Measurements from ENCODE around the gene CDC14B.
"Not testable (repeated sequence)": the region's sequence is repeated elsewhere in the genome, so short reads cannot be mapped to it uniquely, and the experiment has no call there.

CDC14B gene

GRCh38 chr9:96620181-96620514, 505 bp upstream of the CDC14B start:
- Histone ChIP-seq H3K4me3 (ENCODE audit: low read depth, low read length) (peak overlapping the region; percentile 56), H3K4me1 (ENCODE audit: control insufficient read depth, insufficient read depth, low read length) (peaks cover 12% of the 10 kb centered on the region), H3K9me3 (ENCODE audit: control insufficient read depth, insufficient read depth, low read length) (no peaks in the 10 kb centered on the region), H3K9ac (ENCODE audit: low read depth, low read length) (no peak overlapping the region), H3K36me3 (ENCODE audit: control insufficient read depth, insufficient read depth, low read length) (no peaks in the 10 kb centered on the region), H3K27me3 (ENCODE audit: control insufficient read depth, insufficient read depth, low read length) (peaks cover 21% of the 10 kb centered on the region)

GRCh38 chr9:96619124-96619465, 548 bp downstream of the CDC14B start:
- Histone ChIP-seq H3K9me3 (ENCODE audit: control insufficient read depth, insufficient read depth, low read length) (no peaks in the 10 kb centered on the region), H3K4me1 (ENCODE audit: control insufficient read depth, insufficient read depth, low read length) (peaks cover 12% of the 10 kb centered on the region), H3K36me3 (ENCODE audit: control insufficient read depth, insufficient read depth, low read length) (no peaks in the 10 kb centered on the region), H3K9ac (ENCODE audit: low read depth, low read length) (no peak overlapping the region), H3K27me3 (ENCODE audit: control insufficient read depth, insufficient read depth, low read length) (peaks cover 21% of the 10 kb centered on the region), H3K4me3 (ENCODE audit: low read depth, low read length) (peak overlapping the region; percentile 64)

- H3K4me1 ChIP-seq (ENCODE audit: control insufficient read depth, insufficient read depth, low read length) = peaks cover 12% of the 10 kb centered on the region
- H3K27me3 ChIP-seq (ENCODE audit: control insufficient read depth, insufficient read depth, low read length) = peaks cover 21% of the 10 kb centered on the region
- peak overlapping the region; percentile 64 for H3K4me3 ChIP-seq (ENCODE audit: low read depth, low read length)
- H3K9me3 ChIP-seq (ENCODE audit: control insufficient read depth, insufficient read depth, low read length) = no peaks in the 10 kb centered on the region
- H3K9ac ChIP-seq (ENCODE audit: low read depth, low read length) = no peak overlapping the region
- no peaks in the 10 kb centered on the region for H3K36me3 ChIP-seq (ENCODE audit: control insufficient read depth, insufficient read depth, low read length)
These were observed 1.2 kb downstream of the CDC14B start for GRCh38 chr9:96618209-96619123.

- Histone ChIP-seq H3K4me1 (ENCODE audit: control insufficient read depth, insufficient read depth, low read length) (peaks cover 15% of the 10 kb centered on the region), H3K4me3 (ENCODE audit: low read depth, low read length) (peak overlapping the region; percentile 64), H3K9ac (ENCODE audit: low read depth, low read length) (no peak overlapping the region), H3K36me3 (ENCODE audit: control insufficient read depth, insufficient read depth, low read length) (no peaks in the 10 kb centered on the region), H3K27me3 (ENCODE audit: control insufficient read depth, insufficient read depth, low read length) (peaks cover 16% of the 10 kb centered on the region), H3K9me3 (ENCODE audit: control insufficient read depth, insufficient read depth, low read length) (no peaks in the 10 kb centered on the region)
These were observed 2.0 kb downstream of the CDC14B start for GRCh38 chr9:96617439-96618185.

GRCh38 chr9:96616817-96617438, 2.7 kb downstream of the CDC14B start:
- Histone ChIP-seq H3K4me1 (ENCODE audit: control insufficient read depth, insufficient read depth, low read length) (peaks cover 20% of the 10 kb centered on the region), H3K9ac (ENCODE audit: low read depth, low read length) (no peak overlapping the region), H3K27me3 (ENCODE audit: control insufficient read depth, insufficient read depth, low read length) (peaks cover 16% of the 10 kb centered on the region), H3K36me3 (ENCODE audit: control insufficient read depth, insufficient read depth, low read length) (no peaks in the 10 kb centered on the region), H3K4me3 (ENCODE audit: low read depth, low read length) (no peak overlapping the region), H3K9me3 (ENCODE audit: control insufficient read depth, insufficient read depth, low read length) (no peaks in the 10 kb centered on the region)

- peaks cover 16% of the 10 kb centered on the region for H3K27me3 ChIP-seq (ENCODE audit: control insufficient read depth, insufficient read depth, low read length)
- H3K4me3 ChIP-seq (ENCODE audit: low read depth, low read length) = no peak overlapping the region
- H3K9ac ChIP-seq (ENCODE audit: low read depth, low read length) = no peak overlapping the region
- H3K4me1 ChIP-seq (ENCODE audit: control insufficient read depth, insufficient read depth, low read length) = peaks cover 14% of the 10 kb centered on the region
- no peaks in the 10 kb centered on the region for H3K36me3 ChIP-seq (ENCODE audit: control insufficient read depth, insufficient read depth, low read length)
- no peaks in the 10 kb centered on the region for H3K9me3 ChIP-seq (ENCODE audit: control insufficient read depth, insufficient read depth, low read length)
These were observed 4.2 kb downstream of the CDC14B start for GRCh38 chr9:96615411-96615810.

- H3K9me3 ChIP-seq (ENCODE audit: control insufficient read depth, insufficient read depth, low read length); H3K9ac ChIP-seq (ENCODE audit: low read depth, low read length); H3K36me3 ChIP-seq (ENCODE audit: control insufficient read depth, insufficient read depth, low read length); H3K4me3 ChIP-seq (ENCODE audit: low read depth, low read length): not testable (repeated sequence)
- H3K27me3 ChIP-seq (ENCODE audit: control insufficient read depth, insufficient read depth, low read length) = peaks cover 16% of the 10 kb centered on the region
- peaks cover 12% of the 10 kb centered on the region for H3K4me1 ChIP-seq (ENCODE audit: control insufficient read depth, insufficient read depth, low read length)
These were observed 5.0 kb downstream of the CDC14B start for GRCh38 chr9:96614664-96615063.

- H3K9me3 ChIP-seq (ENCODE audit: control insufficient read depth, insufficient read depth, low read length) = no peaks in the 10 kb centered on the region
- peaks cover 13% of the 10 kb centered on the region for H3K27me3 ChIP-seq (ENCODE audit: control insufficient read depth, insufficient read depth, low read length)
- no peak overlapping the region for H3K9ac ChIP-seq (ENCODE audit: low read depth, low read length)
- no peak overlapping the region for H3K4me3 ChIP-seq (ENCODE audit: low read depth, low read length)
- H3K4me1 ChIP-seq (ENCODE audit: control insufficient read depth, insufficient read depth, low read length) = peaks cover 12% of the 10 kb centered on the region
- no peaks in the 10 kb centered on the region for H3K36me3 ChIP-seq (ENCODE audit: control insufficient read depth, insufficient read depth, low read length)
These were observed 6.6 kb downstream of the CDC14B start for GRCh38 chr9:96612966-96613589.

- Histone ChIP-seq H3K4me3 (ENCODE audit: low read depth, low read length) (no peak overlapping the region), H3K36me3 (ENCODE audit: control insufficient read depth, insufficient read depth, low read length) (no peaks in the 10 kb centered on the region), H3K4me1 (ENCODE audit: control insufficient read depth, insufficient read depth, low read length) (peaks cover 8% of the 10 kb centered on the region), H3K9ac (ENCODE audit: low read depth, low read length) (no peak overlapping the region), H3K27me3 (ENCODE audit: control insufficient read depth, insufficient read depth, low read length) (peaks cover 6% of the 10 kb centered on the region), H3K9me3 (ENCODE audit: control insufficient read depth, insufficient read depth, low read length) (no peaks in the 10 kb centered on the region)
These were observed 7.3 kb downstream of the CDC14B start for GRCh38 chr9:96612105-96612965.

GRCh38 chr9:96611302-96611701, 8.3 kb downstream of the CDC14B start:
- H3K36me3 ChIP-seq (ENCODE audit: control insufficient read depth, insufficient read depth, low read length) = no peaks in the 10 kb centered on the region
- no peak overlapping the region for H3K4me3 ChIP-seq (ENCODE audit: low read depth, low read length)
- peaks cover 8% of the 10 kb centered on the region for H3K4me1 ChIP-seq (ENCODE audit: control insufficient read depth, insufficient read depth, low read length)
- no peaks in the 10 kb centered on the region for H3K9me3 ChIP-seq (ENCODE audit: control insufficient read depth, insufficient read depth, low read length)
- no peak overlapping the region for H3K9ac ChIP-seq (ENCODE audit: low read depth, low read length)
- H3K27me3 ChIP-seq (ENCODE audit: control insufficient read depth, insufficient read depth, low read length) = no peaks in the 10 kb centered on the region

GRCh38 chr9:96609732-96610131, 9.9 kb downstream of the CDC14B start:
- Histone ChIP-seq H3K36me3 (ENCODE audit: control insufficient read depth, insufficient read depth, low read length) (no peaks in the 10 kb centered on the region), H3K4me3 (ENCODE audit: low read depth, low read length) (no peak overlapping the region), H3K9ac (ENCODE audit: low read depth, low read length) (no peak overlapping the region), H3K9me3 (ENCODE audit: control insufficient read depth, insufficient read depth, low read length) (no peaks in the 10 kb centered on the region), H3K4me1 (ENCODE audit: control insufficient read depth, insufficient read depth, low read length) (peaks cover 8% of the 10 kb centered on the region), H3K27me3 (ENCODE audit: control insufficient read depth, insufficient read depth, low read length) (no peaks in the 10 kb centered on the region)
